Central memory CD8-positive, alpha-beta T cell (primary cell): ENCODE results near the gene PDIA5.

Source experiments
- ATAC-seq: fragments of 150-1000 bp; cut with Tn5 transposase; replicated peaks from 2 replicates; pipeline ENCODE4 v1.10.0; 2022; ENCODE audit warnings: mild to moderate bottlenecking, moderate FRiP score, moderate number of reproducible peaks; ENCODE audit not compliant: poor library complexity, severe bottlenecking; ENCODE audit errors: extremely low read depth
- DNase-seq, 2 donors: peaks; one replicate each; pipeline ENCODE4 v3.0.0; 2021; ENCODE audit warnings: low spot score in 2 of 2
- H3K27ac Mint-ChIP-seq: one replicate; pipeline ENCODE4 v1.8.0; 2022; ENCODE audit warnings: low read depth, mild to moderate bottlenecking, moderate library complexity, mixed read lengths
- H3K27me3 Mint-ChIP-seq: one replicate; pipeline ENCODE4 v1.8.0; 2022; ENCODE audit warnings: mixed read lengths
- H3K36me3 Mint-ChIP-seq: one replicate; pipeline ENCODE4 v1.8.0; 2022; ENCODE audit warnings: mild to moderate bottlenecking, moderate library complexity, mixed read lengths; ENCODE audit not compliant: insufficient read depth
- H3K4me1 Mint-ChIP-seq: one replicate; pipeline ENCODE4 v1.8.0; 2022; ENCODE audit warnings: mixed read lengths
- H3K4me3 Mint-ChIP-seq: one replicate; pipeline ENCODE4 v1.8.0; 2022; ENCODE audit warnings: mild to moderate bottlenecking, moderate library complexity, mixed read lengths
- H3K9me3 Mint-ChIP-seq: one replicate; pipeline ENCODE4 v1.8.0; 2022; ENCODE audit warnings: mixed read lengths

The PDIA5 gene

GRCh38 chr3:123122057-123122456 is 55.2 kb downstream of the PDIA5 start:
- H3K27me3 Mint-ChIP-seq = no peaks in the 10 kb centered on the region
- H3K4me3 Mint-ChIP-seq = no peak overlapping the region
- H3K27ac Mint-ChIP-seq = no peak overlapping the region
- peaks cover 1% of the 10 kb centered on the region for H3K36me3 Mint-ChIP-seq
- DNase-seq (no peak), ATAC-seq (no peak)
- no peaks in the 10 kb centered on the region for H3K9me3 Mint-ChIP-seq
- no peaks in the 10 kb centered on the region for H3K4me1 Mint-ChIP-seq

DNA sequence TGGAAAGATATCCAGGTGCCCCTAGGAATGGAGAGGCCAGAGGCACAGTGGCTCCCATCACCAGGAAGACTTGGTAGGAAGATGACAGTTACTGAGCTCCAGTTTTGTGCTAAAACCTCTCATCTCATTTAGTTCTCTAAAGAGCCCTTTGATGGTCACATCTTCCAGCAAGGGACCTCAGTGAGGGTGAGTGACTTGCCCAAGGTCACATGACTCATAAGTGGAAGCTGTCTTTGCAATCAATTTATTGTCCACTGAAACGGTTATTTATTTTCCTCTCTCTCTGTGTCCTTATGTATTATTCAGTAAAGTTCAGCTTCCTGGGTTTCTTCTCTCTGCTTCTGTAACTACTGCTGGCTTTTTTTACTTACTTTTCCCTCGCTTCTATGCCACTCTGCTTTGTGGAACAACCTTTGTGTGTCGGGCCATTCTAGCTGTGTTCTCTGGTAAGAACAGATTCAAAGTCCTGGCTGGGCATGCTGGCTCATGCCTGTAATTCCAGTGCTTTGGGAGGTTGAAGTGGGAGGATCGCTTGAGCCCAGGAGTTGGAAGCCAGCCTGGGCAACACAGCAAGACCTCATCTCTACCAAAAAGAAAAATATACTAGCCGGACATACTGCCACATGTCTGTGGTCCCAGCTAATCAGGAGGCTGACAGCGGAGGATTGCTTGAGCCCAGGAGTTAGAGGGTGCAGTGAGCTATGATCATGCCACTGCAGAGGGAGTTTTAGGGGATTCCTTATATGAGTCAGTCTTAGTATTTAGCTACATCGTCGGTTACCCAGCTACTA is 55.9 kb downstream of the PDIA5 start:
- Mint-ChIP-seq H3K4me3 (no peak overlapping the region), H3K27me3 (no peaks in the 10 kb centered on the region)

DNA sequence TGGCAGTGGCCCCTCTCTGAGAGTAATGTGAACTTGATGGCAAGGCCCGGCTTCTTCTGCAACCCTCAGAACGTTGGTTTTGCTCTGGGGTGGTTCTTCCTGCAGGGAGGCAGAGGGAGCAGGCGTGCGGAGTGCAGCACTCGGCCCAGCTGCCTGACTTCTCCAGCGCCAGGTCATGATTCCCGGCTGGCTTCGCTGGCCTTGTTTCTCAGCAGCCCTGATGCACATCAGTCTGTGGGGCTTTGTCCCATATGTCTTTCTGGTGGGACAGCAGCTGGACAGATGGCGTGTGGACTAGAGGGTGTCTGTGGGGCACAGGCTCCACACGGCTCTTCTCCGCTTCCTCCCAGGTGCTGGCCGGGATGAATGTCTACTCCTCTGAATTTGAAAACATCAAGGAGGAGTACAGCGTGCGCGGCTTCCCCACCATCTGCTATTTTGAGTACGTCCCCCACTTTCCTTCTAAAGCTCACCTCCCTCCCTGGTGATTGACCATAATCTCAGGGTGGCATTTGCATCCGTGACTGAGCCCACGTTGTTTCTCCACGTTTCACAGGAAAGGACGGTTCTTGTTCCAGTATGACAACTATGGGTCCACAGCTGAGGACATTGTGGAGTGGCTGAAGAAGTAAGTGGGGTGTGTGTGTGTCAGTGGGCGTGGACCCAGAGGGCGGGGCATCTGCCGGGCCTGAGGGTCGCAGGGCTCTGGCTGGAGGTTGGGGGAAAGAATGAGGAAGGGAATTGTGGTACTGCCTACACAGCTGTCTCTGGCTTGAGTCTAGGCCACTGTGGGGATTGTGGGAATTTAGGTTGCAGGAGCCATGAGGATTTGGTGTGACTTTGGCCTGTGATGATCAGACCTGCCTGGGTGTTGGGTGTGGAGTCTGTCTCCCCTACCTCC is 57.1 kb downstream of the PDIA5 start:
- H3K36me3 Mint-ChIP-seq = no peaks in the 10 kb centered on the region
- H3K4me3 Mint-ChIP-seq = no peak overlapping the region
- no peaks in the 10 kb centered on the region for H3K4me1 Mint-ChIP-seq
- H3K27me3 Mint-ChIP-seq = no peaks in the 10 kb centered on the region
- H3K27ac Mint-ChIP-seq = no peak overlapping the region
- DNase-seq = no peak
- no peaks in the 10 kb centered on the region for H3K9me3 Mint-ChIP-seq
- ATAC-seq = no peak

More for the DNA sequence above, 55.9 kb downstream of the PDIA5 start:
- H3K4me1 Mint-ChIP-seq = no peaks in the 10 kb centered on the region
- H3K9me3 Mint-ChIP-seq = no peaks in the 10 kb centered on the region
- H3K36me3 Mint-ChIP-seq = peaks cover 1% of the 10 kb centered on the region
- no peak overlapping the region for H3K27ac Mint-ChIP-seq
- DNase-seq = no peak
- no peak for ATAC-seq

DNA sequence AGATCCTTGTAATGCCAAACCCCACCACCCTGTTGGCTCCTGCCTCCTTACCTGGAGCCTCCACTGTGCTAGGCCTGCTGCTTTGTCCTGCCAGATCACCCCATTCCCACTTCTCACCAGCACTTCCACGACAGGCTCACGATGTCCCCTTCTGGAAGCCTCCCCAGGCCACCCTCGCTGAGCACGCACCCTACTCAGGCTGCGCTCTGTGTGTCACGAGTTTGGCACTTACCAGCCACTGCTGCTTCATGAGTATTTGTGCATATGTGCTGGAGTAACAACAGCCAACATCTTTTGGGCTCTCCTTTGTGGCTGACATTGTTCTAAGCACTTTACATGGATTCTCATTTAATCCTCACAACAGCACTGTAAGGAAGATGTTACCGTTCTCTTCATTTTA is 58.1 kb downstream of the PDIA5 start:
- no peaks in the 10 kb centered on the region for H3K36me3 Mint-ChIP-seq
- DNase-seq (no peak), ATAC-seq (no peak)
- H3K4me1 Mint-ChIP-seq = no peaks in the 10 kb centered on the region
- H3K4me3 Mint-ChIP-seq = no peak overlapping the region
- no peak overlapping the region for H3K27ac Mint-ChIP-seq
- H3K27me3 Mint-ChIP-seq = no peaks in the 10 kb centered on the region
- no peaks in the 10 kb centered on the region for H3K9me3 Mint-ChIP-seq

DNA sequence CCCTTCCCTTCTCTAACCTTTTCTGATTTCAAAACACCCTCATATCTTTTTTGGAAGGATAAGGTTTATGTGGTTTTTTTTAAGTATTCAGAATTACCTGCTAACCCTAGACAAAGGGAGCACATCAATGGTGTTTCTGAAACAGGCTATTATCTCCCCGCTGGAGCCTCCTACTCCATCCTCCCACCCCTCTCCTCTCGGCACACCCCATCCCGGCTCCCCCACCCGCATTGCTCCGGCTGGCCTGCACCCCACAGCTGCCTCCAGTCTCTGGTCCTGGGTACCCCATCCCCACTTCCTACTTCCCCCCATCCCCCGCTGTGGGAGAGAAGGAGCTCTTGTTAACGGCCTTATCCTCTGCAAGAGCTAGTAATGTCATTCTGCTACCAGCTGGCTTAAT is 59.2 kb downstream of the PDIA5 start:
- Mint-ChIP-seq H3K9me3 (no peaks in the 10 kb centered on the region), H3K36me3 (no peaks in the 10 kb centered on the region), H3K27ac (no peak overlapping the region), H3K27me3 (no peaks in the 10 kb centered on the region), H3K4me1 (no peaks in the 10 kb centered on the region), H3K4me3 (no peak overlapping the region)
- ATAC-seq (no peak), DNase-seq (no peak)

DNA sequence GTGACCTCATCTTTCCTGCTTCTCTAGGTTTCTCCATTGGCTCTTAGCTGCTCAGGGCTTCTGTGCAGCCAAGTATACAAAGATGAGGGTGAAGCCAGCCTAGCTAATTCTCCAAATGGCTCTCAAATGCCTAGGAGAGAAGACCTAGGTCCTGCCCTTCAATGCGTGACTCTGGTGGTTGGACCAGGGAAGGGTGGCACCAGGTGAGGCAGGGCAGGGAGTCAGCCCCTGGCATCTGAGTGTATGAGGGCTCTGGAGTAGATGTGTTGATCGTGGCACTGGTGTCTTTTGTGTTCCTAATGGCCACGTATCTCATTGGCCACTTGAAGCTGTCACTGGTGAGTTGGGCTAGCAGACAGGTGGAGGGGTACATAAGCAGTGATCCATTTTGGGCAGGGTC is 59.8 kb downstream of the PDIA5 start:
- Mint-ChIP-seq H3K27ac (no peak overlapping the region), H3K36me3 (no peaks in the 10 kb centered on the region)

GRCh38 chr3:123129092-123129491 is 62.3 kb downstream of the PDIA5 start:
- Mint-ChIP-seq H3K9me3 (no peaks in the 10 kb centered on the region), H3K36me3 (no peaks in the 10 kb centered on the region), H3K27ac (no peak overlapping the region), H3K27me3 (no peaks in the 10 kb centered on the region), H3K4me3 (no peak overlapping the region), H3K4me1 (no peaks in the 10 kb centered on the region)
- DNase-seq = no peak
- ATAC-seq = no peak

More for the DNA sequence above, 59.8 kb downstream of the PDIA5 start:
- Mint-ChIP-seq H3K27me3 (no peaks in the 10 kb centered on the region), H3K4me3 (no peak overlapping the region), H3K4me1 (no peaks in the 10 kb centered on the region), H3K9me3 (no peaks in the 10 kb centered on the region)
- no peak for ATAC-seq
- DNase-seq = no peak

GRCh38 chr3:123129532-123129931 is 62.7 kb downstream of the PDIA5 start:
- H3K9me3 Mint-ChIP-seq = no peaks in the 10 kb centered on the region
- H3K27me3 Mint-ChIP-seq = no peaks in the 10 kb centered on the region
- no peak for ATAC-seq
- H3K4me1 Mint-ChIP-seq = no peaks in the 10 kb centered on the region
- DNase-seq = no peak
- no peak overlapping the region for H3K27ac Mint-ChIP-seq
- no peak overlapping the region for H3K4me3 Mint-ChIP-seq
- H3K36me3 Mint-ChIP-seq = no peaks in the 10 kb centered on the region

GRCh38 chr3:123130079-123130750 is 63.4 kb downstream of the PDIA5 start:
- no peaks in the 10 kb centered on the region for H3K36me3 Mint-ChIP-seq
- H3K4me1 Mint-ChIP-seq = no peaks in the 10 kb centered on the region
- ATAC-seq (no peak), DNase-seq (no peak)
- no peaks in the 10 kb centered on the region for H3K27me3 Mint-ChIP-seq
- no peak overlapping the region for H3K27ac Mint-ChIP-seq
- H3K9me3 Mint-ChIP-seq = no peaks in the 10 kb centered on the region
- H3K4me3 Mint-ChIP-seq = no peak overlapping the region

DNA sequence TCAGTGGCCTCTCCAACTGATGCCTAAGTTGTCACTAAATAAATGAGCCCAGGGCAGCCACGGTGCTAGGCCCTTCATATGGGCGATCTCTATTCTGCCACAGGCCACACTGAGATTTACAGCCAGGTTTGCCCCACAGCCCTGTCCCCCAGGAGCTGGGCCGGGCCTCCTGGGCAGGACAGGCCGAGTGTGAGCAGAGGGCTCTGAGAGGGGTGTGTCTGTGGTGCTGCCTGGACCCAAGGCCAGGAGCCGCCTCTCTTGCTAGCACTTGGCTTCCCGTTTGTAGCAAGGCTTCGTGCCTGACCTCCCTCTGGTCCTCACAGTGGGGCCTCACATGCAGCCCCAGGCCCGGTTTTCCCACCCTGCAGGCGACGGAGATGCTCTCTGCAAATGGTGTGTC is 67.8 kb downstream of the PDIA5 start:
- H3K9me3 Mint-ChIP-seq = no peaks in the 10 kb centered on the region
- no peak overlapping the region for H3K4me3 Mint-ChIP-seq
- DNase-seq = no peak
- H3K4me1 Mint-ChIP-seq = no peaks in the 10 kb centered on the region
- H3K27ac Mint-ChIP-seq = no peak overlapping the region
- H3K27me3 Mint-ChIP-seq = no peaks in the 10 kb centered on the region
- H3K36me3 Mint-ChIP-seq = no peaks in the 10 kb centered on the region
- ATAC-seq = no peak

DNA sequence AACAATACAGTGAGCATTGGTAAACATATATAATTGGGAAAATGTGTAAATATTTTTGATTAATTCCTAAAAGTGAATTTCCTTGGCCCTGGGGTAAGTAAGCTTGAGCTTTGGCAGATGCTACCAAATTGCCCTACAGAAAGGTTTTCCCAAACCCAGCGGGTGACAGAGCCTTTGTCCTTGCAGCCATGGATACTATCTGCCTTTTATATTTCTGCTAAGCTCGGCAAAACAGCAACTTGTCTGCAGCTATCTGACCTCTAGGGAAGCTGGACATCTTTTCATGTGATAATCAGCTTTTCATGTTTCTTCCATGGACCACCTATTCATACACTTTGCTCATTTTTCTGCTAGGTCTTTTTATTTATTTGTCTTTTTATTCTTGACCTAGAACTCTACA is 70.2 kb downstream of the PDIA5 start:
- H3K9me3 Mint-ChIP-seq = no peaks in the 10 kb centered on the region
- H3K4me1 Mint-ChIP-seq = no peaks in the 10 kb centered on the region
- no peaks in the 10 kb centered on the region for H3K27me3 Mint-ChIP-seq
- H3K36me3 Mint-ChIP-seq = peaks cover 2% of the 10 kb centered on the region
- ATAC-seq = no peak
- DNase-seq = no peak
- no peak overlapping the region for H3K27ac Mint-ChIP-seq
- no peak overlapping the region for H3K4me3 Mint-ChIP-seq

GRCh38 chr3:123138839-123139444 is 72.1 kb downstream of the PDIA5 start:
- H3K36me3 Mint-ChIP-seq = peaks cover 2% of the 10 kb centered on the region
- no peak overlapping the region for H3K4me3 Mint-ChIP-seq
- H3K9me3 Mint-ChIP-seq = no peaks in the 10 kb centered on the region
- H3K4me1 Mint-ChIP-seq = no peaks in the 10 kb centered on the region
- no peak overlapping the region for H3K27ac Mint-ChIP-seq
- no peaks in the 10 kb centered on the region for H3K27me3 Mint-ChIP-seq
- no peak for ATAC-seq
- no peak for DNase-seq
